Adrenal gland (tissue), 12 donors: ENCODE results near the gene DTD2. TPM values are rescaled to one million over a fixed set of nuclear protein-coding genes. Genes with fewer than 3 reads are reported as not detected.
"Not testable (repeated sequence)": the region's sequence is repeated elsewhere in the genome, so short reads cannot be mapped to it uniquely, and the experiment has no call there.

Experiments
- DNase-seq, 7 donors: peaks; one replicate each; pipeline ENCODE4 v3.0.0-alpha.2; 2019 to 2020
- H3K27ac ChIP-seq, 5 donors: fragments of 200-600 bp; sonication (generic) in 4 of 5; 1 replicate in 3 of 5; 2 replicates in 2 of 5; pipeline versions ENCODE4 v1.5.1 to v1.8.0; 2016 to 2020; ENCODE audit warnings: mild to moderate bottlenecking in 1 of 5
- H3K27me3 ChIP-seq: fragments of 200-600 bp; 2 replicates; pipeline ENCODE4 v1.8.0; 2021
- H3K36me3 ChIP-seq, 2 donors: fragments of 200-600 bp; replicated peaks in 1 of 2; 1 replicate in 1 of 2; 2 replicates in 1 of 2; pipeline versions ENCODE4 v1.5.1 to v1.8.0; 2018 to 2022
- H3K4me1 ChIP-seq, 2 donors: fragments of 200-600 bp; replicated peaks in 1 of 2; 1 replicate in 1 of 2; 2 replicates in 1 of 2; pipeline versions ENCODE4 v1.5.1 to v1.8.0; 2018 to 2021
- H3K4me3 ChIP-seq, 4 donors: fragments of 200-600 bp; sonication (generic) in 3 of 4; one replicate each; pipeline ENCODE4 v1.5.1; 2016 to 2018
- H3K9me3 ChIP-seq, 3 donors: fragments of 200-600 bp; sonication (generic) in 1 of 3; replicated peaks in 1 of 3; 1 replicate in 2 of 3; 2 replicates in 1 of 3; pipeline versions ENCODE4 v1.5.1 to v1.8.0; 2016 to 2021
- POLR2A ChIP-seq, 2 donors: fragments of 450-650 bp; IDR thresholded peaks; one replicate each; pipeline ENCODE4 v1.6.1; 2017; ENCODE audit warnings: antibody characterized with exemption in 2 of 2, mild to moderate bottlenecking in 2 of 2, moderate library complexity in 1 of 2
- WGBS, 4 donors: extraction: QIAGEN DNeasy Blood & Tissue Kit in 2 of 4; methylation state at CpG; one replicate each; pipeline versions ENCODE4 v1.1.5 to v1.1.7; 2013 to 2017; 5-methylcytosine and 5-hydroxymethylcytosine counted together
- intact Hi-C, 2 donors: fragments of 100-400 bp; cut with DNase I; formaldehyde crosslinking; loops; one replicate each; pipeline versions ENCODE4 v1.14.1 to v1.15.0; 2022 to 2023
- polyA plus RNA-seq, 3 donors: library from polyadenylated mRNA; stranded (reverse); fragments of 200-250 nt in 2 of 3; fragments of 350-450 nt in 1 of 3; fragmentation: Illumina TruSeq in 1 of 3; extraction: RNeasy Lipid Tissue Mini Kit (QIAGEN cat#74804) in 1 of 3; gene quantifications; one replicate each; pipeline ENCODE4 v1.2.3, GENCODE V29; 2013 to 2014
- total RNA-seq, 9 donors: library from RNA; depleted of rRNA in 4 of 9; stranded (reverse); fragments of >200 nt in 4 of 9; fragments of 120-200 nt in 1 of 9; fragmentation: NEBNext Ultra II Directional in 1 of 9; extraction: Animal tissue kit (Norgen Biotek cat#: 25700) in 1 of 9; gene quantifications; one replicate each; pipeline versions ENCODE4 v1.1.0 to v1.2.4, GENCODE V29; 2013 to 2023
- TF ChIP-seq, protein P1 (sequence below), 6 experiments: fragments of 450-650 bp in 4 of 6; fragments of 200-600 bp in 2 of 6; sonication (generic) in 1 of 6; IDR thresholded peaks; 1 replicate in 5 of 6; 2 replicates in 1 of 6; pipeline versions ENCODE4 v1.5.1 to v1.8.0; 2016 to 2021; ENCODE audit warnings: antibody characterized with exemption in 6 of 6, mild to moderate bottlenecking in 2 of 6, moderate library complexity in 1 of 6
- donor health status: healthy with polysubstance abuse.
- donor health status: Bipolar disorder and iron deficiency.
- donor health status: DM: yes; HTN: yes; CAD: no.
- donor health status: DM: no; HTN: no; CAD: no.
- donor health status: DM: no; HTN: no; CAD: no.
- donor health status: DM: yes; HTN: yes; CAD: no.

DTD2 gene
- total and polyA plus RNA-seq, 12 donors: 6.0 to 50.1 (median 25.0) TPM

DNA sequence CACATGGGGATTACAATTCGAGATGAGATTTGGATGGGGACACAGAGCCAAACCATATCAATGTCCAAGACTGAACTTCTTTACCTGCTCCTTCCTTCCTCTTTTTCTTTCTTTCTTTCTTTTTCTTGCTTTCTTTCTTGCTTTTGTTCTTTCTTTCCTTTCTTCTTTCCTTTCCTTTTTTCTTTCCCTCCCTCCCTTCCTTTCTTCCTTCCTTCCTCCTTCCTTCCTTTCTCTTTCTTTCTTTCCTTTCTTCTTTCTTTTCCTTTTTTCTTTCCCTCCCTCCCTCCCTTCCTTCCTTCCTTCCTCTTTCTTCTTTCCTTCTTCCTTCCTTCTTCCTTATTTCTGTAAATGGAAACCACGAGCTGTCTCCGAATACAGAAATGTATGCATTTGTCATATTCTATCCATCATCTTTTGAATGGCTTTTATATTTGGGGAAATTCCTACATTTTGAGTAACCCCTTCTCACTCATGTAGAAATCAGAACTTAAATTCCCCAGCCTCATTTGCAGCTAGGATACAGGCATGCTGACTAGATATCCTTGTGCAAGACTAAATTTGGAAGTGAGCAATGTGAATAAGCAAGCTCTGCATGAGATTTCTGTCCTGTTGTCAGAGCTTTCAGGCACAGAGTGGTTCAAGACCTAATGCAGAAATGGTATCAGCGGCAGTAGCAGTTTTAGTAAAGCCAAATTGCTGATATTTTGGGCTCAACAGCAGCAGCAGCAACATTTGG lies 19.0 kb upstream of the DTD2 start:
- DNase-seq: no peak
- Histone ChIP-seq H3K9me3 (no peaks in the 10 kb centered on the region), H3K27me3 (no peaks in the 10 kb centered on the region), H3K36me3 (no peaks in the 10 kb centered on the region), H3K27ac (no peak overlapping the region), H3K4me3 (no peak overlapping the region), H3K4me1 (peaks cover 0 to 4% of the 10 kb centered on the region in 2 donors)
- intact Hi-C loops: no loop called here
- TF ChIP-seq POLR2A (IDR thresholded peaks at IDR 0.05): no peak
- TF ChIP-seq, protein P1, sequence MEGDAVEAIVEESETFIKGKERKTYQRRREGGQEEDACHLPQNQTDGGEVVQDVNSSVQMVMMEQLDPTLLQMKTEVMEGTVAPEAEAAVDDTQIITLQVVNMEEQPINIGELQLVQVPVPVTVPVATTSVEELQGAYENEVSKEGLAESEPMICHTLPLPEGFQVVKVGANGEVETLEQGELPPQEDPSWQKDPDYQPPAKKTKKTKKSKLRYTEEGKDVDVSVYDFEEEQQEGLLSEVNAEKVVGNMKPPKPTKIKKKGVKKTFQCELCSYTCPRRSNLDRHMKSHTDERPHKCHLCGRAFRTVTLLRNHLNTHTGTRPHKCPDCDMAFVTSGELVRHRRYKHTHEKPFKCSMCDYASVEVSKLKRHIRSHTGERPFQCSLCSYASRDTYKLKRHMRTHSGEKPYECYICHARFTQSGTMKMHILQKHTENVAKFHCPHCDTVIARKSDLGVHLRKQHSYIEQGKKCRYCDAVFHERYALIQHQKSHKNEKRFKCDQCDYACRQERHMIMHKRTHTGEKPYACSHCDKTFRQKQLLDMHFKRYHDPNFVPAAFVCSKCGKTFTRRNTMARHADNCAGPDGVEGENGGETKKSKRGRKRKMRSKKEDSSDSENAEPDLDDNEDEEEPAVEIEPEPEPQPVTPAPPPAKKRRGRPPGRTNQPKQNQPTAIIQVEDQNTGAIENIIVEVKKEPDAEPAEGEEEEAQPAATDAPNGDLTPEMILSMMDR (IDR thresholded peaks at IDR 0.05): no peak
- 70 to 76% (median 74%) methylated on average over 4 of the region's 4 CpGs for WGBS, 4 donors

DNA sequence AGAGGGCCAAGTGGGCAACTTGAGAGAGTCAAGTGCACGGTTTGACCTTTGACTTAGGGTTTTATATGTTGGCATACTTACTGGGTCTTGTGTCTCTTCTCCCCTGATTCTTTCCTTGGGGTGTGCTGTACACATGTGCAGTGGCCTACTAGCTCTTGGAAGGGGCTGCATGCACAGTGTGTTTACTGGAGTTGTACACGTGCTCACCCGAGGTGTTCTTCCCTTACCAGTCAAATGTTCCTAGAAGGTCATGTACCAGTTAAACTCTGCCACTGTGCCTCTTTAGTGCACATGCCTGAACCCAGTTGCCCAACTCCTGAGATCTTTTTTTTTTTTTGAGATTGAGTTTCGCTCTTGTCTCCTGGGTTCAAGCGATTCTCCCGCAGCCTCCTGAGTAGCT lies 9.2 kb upstream of the DTD2 start:
- H3K9me3 ChIP-seq: no peaks in the 10 kb centered on the region
- WGBS, 4 donors: 79 to 87% (median 84%) methylated on average over 6 of the region's 6 CpGs
- DNase-seq: no peak
- no peak for TF ChIP-seq POLR2A (IDR thresholded peaks at IDR 0.05)
- TF ChIP-seq, protein P1 (IDR thresholded peaks at IDR 0.05): no peak
- no peak overlapping the region for H3K4me3 ChIP-seq
- intact Hi-C loops: no loop called here
- H3K27ac ChIP-seq: no peak overlapping the region
- H3K4me1 ChIP-seq: no peaks in the 10 kb centered on the region
- no peaks in the 10 kb centered on the region for H3K27me3 ChIP-seq
- H3K36me3 ChIP-seq: no peaks in the 10 kb centered on the region

DNA sequence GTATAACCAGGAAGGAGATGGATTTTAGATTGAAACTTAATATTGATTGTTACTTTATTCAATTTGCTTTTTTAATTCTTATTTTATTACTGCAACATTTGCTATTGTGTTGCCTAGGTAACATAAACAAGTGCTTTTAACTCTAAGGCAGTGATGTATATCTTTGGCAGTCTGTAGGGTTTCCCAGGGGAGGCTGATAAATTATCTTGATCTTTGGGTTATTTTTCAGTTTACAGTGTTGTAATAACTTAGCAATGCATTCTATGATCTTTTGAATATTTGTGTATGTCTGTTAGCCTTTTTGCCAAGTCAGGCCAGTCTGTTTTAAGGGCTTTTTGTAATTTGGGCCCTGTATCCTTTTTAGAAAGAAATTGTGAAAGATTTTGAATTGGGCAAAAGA lies 7.8 kb upstream of the DTD2 start:
- no peaks in the 10 kb centered on the region for H3K36me3 ChIP-seq
- no peaks in the 10 kb centered on the region for H3K4me1 ChIP-seq
- no peak overlapping the region for H3K4me3 ChIP-seq
- no peaks in the 10 kb centered on the region for H3K27me3 ChIP-seq
- H3K9me3 ChIP-seq: no peaks in the 10 kb centered on the region
- no peak overlapping the region for H3K27ac ChIP-seq
- intact Hi-C loops: no loop called here
- TF ChIP-seq, protein P1 (IDR thresholded peaks at IDR 0.05): no peak
- no peak for TF ChIP-seq POLR2A (IDR thresholded peaks at IDR 0.05)
- no peak for DNase-seq

DNA sequence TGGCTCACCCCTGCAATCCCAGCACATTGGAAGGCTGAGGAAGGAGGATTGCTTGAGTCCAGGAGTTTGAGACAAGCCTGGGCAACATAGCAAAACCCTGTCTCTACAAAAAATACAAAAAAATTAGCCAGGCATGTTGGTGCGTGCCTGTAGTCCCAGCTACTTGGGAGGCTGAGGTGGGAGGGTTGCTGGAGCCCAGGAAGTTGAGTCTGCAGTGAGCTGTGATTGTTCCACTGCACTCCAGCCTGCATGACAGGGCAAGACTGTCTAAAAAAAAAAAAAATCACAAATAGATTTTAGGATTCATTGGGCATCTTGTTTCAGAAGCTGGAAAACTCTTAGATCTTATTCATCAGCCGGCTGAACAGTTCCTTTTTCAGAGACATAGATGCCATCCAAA lies 5.1 kb upstream of the DTD2 start:
- H3K4me1 ChIP-seq, intact Hi-C loops, H3K9me3 ChIP-seq, H3K36me3 ChIP-seq, H3K27ac ChIP-seq, H3K4me3 ChIP-seq, DNase-seq, H3K27me3 ChIP-seq: not testable (repeated sequence)
- WGBS, 4 donors: 70 to 77% (median 71%) methylated on average over 2 of the region's 2 CpGs

DNA sequence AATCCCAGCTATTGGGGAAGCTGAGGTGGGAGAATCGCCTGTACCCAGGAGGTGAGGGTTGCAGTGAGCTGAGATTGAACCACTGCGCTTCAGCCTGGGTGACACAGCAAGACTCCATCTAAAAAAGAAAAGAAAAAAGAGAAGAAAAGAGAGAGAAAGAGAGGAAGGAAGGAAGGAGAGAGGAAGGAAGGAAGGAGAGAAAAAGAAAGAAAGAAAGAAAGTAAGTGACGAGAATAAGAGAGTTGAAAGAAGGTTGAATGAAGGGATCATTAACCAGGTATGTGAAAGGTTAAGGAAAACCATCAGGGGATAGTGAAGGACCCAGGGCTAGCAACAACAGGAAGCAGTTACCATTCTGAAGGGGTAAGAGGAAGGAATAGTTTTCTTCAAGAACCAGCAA lies 4.2 kb upstream of the DTD2 start:
- H3K36me3 ChIP-seq: no peaks in the 10 kb centered on the region

More for the DNA sequence above, 4.2 kb upstream of the DTD2 start:
- no peaks in the 10 kb centered on the region for H3K9me3 ChIP-seq
- intact Hi-C loops: no loop called here
- 84 to 90% (median 88%) methylated on average over 3 of the region's 3 CpGs for WGBS, 4 donors
- no peaks in the 10 kb centered on the region for H3K27me3 ChIP-seq
- H3K4me1 ChIP-seq: peaks cover under 1 to 1% of the 10 kb centered on the region in 2 donors
- no peak overlapping the region for H3K27ac ChIP-seq
- H3K4me3 ChIP-seq: no peak overlapping the region
- DNase-seq: no peak
- TF ChIP-seq, protein P1 (IDR thresholded peaks at IDR 0.05): no peak
- TF ChIP-seq POLR2A (IDR thresholded peaks at IDR 0.05): no peak
